Erythroblast (primary cell): ENCODE measurements around the gene FAM186B.

Experiments
- GATA1 ChIP-seq: IDR thresholded peaks from 2 replicates; pipeline ENCODE4 v1.6.1; 2011; ENCODE audit warnings: low read depth, mild to moderate bottlenecking, control low read depth, low read length, moderate library complexity
- POLR2A ChIP-seq: IDR thresholded peaks from 2 replicates; pipeline ENCODE4 v1.6.1; 2011; ENCODE audit warnings: mild to moderate bottlenecking, low read length

DNA sequence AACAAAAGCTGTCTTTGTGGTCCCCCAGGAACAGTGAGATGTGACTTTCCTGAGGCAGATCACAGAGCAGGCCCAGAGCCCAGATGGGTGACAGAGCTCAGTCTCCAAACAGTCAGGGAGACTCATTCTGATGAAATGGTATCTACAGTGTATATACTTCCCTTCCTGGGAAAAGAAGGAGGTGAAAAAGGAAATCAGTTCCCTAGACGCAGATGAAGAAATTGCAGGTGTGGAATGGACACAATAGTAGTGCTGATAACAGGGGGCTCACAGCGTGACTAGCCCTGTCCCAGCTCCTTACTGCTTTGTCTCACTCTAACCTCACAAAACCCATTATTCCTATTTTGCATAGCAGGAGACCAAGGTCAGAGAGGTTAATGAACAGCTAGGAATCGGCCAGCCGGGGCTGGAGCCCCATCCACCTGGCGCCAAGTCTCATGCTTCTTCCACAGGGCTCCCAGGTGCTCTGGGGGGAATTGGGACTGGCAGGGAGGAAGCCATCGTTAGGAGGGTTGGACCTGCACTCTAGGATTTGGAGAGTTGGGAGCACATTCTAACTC lies 54.7 kb downstream of the FAM186B start:
- TF ChIP-seq POLR2A (no peak), GATA1 (no peak)
